Kidney tubule cell (primary cell): ENCODE results near the gene DOCK4.

Experiments used
- DNase-seq: peaks from one replicate; pipeline ENCODE4 v3.0.0-alpha.2; 2018; ENCODE audit warnings: low spot score

The DOCK4 gene

DNA sequence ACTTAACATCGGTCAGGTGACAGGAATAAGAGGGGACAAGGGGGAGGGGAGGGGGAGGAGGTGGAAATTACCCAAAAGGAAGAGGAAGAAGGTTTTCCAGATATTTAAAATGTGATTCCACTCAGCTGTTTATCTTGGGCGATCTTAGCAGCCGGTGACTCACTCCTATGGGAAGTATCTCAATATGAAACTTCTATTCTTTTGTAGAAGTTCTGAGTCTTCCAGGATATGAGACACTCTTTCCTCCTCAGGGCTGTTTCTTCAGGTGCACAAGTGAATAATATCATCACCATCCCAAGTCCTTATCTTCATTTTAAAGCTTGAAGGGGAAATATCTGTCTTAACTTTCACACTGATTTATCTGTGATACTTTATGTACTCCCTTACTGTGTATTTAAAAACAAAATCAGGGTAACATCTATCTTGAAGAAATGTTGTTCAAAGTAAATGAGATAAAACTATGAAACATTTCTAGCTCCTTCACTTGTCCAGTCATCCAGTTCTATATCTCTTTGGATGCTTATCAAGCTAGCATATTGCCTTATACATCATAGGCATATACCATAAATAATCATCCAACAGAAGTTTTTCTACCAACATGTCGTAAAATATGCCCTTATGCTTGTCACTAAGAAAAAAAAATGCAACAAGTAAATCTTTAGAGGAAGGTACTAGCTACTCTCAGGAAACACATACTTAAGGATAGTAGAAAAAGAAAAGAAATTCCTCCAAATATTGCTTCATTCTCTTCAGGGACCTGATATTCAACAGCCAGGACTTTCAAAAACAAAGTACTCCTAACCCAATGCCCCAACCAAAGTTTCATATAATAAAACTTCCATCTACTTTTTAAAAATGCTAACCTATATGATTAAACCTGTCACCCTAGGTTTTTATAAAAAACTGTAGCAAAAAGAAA, 13.7 kb downstream of the DOCK4 start:
- DNase-seq = peak; percentile 81

DNA sequence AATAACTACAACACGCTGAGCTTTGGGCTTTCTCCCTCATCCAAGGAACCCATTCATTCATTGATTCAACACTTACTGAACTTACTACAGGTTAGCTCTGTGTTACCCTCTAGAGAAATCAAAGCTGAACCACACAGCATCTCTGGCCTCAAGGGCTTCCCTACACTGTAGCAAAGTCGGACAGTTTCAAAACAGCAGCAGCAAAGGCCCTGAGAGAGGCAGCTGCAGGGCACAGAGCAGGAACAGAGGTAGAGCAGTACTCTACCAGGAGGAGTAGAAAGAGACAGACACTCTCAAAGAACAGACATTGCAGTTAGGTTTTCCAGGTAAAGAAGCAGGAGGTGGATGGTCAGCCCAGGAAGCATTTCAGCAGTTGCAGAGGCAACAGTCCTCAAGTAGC, 16.1 kb downstream of the DOCK4 start:
- no peak for DNase-seq

DNA sequence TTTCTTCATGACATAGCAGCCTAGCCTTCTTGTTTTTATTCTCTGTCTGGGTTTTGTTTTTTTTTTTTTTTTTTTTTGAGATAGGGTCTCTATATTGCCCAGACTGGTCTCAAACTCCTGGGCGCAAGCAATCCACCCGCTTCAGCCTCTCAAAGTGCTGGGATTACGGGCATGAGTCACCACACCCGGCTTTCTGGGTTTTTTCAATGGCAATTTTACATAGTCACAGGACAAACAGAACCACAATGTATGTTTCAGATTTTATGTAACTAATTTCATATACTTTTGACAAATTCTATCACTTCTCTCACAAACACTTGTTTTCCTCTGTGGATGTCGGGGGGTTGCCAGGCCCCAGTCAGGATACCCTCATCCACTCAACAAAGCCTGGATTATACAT, 16.5 kb downstream of the DOCK4 start:
- DNase-seq = no peak

DNA sequence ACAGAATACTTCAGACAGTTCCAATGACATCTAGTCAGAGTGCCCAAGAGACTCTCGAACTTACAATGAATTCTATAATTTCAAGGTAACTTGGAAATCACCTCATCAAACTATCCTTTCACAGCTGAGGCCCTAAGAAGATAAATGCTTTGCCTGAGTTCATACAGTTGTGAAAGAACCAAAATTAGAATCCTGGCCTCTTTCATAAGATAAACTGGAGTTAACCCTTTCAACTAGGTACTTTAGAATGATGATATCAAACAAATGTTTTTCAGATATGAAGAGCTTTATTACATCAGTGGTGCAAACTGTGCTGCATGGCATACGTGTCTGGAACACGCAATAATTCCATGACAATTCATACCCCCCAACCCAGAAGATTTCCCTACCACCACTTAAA, 17.9 kb downstream of the DOCK4 start:
- no peak for DNase-seq

DNA sequence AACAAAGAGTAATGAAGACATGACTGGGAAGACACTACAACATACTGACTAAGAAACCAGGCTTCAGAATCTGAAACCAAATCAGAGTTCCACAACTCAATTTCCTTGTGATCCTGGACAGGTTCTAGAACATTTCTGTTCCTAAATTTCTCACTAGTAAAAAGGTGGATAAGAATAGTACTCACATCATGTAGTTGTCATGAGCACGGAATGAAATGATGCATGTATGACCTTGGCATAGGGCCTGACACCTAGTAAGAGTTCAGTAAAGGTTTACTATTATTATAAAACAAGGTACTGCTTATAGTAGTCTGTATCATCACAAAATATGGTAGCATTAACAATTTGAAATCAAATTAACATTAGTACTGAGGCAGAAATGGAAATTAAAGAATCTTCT, 19.9 kb downstream of the DOCK4 start:
- DNase-seq = peak; percentile 14

DNA sequence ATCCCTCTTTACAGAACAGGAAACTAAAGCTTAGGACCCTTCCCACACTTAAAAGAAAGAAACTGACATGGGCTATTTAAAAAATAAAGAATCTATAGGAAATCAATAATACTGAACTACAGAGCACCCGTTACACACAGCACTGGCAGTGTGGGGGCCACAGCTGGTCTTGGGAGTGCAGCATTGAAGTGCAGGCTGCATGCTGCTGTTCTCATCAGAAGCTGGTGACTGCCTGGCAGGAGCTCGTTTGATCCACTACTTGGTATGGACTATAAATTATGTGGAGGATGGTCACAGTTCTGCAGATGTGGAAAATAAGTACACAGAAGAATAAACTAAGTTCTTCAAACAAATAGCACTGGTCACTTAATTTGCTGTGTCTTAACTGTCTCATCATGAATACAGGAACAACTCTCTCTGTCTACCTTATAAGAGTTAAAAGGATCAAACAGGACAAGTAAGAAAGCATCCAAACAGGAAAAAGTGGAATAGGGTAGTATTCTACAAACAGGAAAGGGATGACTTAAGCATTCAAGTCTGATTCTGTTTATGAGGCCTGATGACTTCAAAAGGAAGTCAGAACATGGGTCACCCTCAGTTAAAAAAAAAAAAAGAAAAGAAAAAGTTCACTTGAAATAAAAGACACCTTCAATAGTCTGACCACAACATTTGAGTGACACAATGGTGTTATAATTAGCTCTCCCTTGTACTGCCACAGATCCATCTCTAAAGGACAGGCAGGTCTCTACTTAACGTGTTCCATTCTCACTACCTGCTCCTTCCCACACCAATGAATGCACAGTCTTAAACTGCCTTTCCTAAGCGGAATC, 21.0 kb downstream of the DOCK4 start:
- peak; percentile 14 for DNase-seq

DNA sequence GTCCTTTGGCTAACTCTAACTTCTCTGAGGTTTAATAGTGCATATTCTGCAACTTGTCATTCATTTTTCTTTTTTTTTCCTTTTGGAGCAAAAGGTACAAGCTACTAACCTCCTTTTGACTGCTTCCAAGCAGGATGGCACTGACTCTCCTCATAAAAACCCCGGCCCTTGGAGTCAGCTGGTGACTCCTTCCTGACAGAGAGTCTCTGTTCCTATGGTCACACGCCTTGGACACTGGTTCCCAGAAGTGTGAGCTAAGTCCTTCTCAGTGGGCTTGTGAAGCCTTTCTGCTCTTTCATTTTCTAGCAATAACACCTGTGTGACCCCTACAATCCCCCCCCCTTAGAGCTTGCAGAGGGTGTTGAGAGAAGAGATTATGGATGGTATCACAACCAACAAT, 21.7 kb downstream of the DOCK4 start:
- DNase-seq = no peak

DNA sequence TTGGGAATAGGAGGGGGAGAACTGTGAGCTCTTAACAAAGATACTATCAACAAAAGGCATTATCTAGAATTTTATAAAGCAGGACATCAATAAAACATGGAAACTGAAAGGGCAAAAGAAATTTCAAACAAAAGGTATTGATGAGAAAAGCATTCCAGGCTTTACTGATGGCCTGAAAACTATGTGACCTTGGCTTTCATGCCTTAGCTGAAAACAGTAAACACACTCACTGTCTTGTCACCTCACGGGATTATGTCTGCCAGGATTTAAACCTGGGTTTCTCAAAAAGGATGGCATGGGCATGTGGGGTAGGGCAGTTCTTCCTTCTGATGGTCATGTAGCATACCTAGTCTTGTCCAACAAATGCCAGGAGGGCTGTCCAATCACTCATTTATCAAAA, 22.9 kb downstream of the DOCK4 start:
- no peak for DNase-seq

DNA sequence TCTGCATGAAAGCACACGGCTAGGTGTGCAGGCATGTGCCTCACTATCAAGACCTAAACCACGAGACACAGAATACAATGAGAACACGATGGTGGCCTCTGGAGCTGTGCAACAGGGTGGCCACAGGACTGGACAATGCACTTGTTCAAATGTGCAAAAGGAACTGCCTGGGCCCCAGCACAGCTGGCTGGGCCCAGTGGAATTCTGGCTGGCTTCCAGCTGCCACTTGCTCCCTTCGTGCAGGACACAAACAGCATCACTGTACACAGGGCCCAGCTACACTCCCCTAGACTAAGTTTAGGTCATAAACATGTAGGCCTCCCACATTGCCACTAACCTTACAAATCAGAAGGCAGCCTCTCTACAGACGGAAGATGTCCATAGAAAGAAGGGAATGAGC, 23.4 kb downstream of the DOCK4 start:
- DNase-seq = peak; percentile 15

DNA sequence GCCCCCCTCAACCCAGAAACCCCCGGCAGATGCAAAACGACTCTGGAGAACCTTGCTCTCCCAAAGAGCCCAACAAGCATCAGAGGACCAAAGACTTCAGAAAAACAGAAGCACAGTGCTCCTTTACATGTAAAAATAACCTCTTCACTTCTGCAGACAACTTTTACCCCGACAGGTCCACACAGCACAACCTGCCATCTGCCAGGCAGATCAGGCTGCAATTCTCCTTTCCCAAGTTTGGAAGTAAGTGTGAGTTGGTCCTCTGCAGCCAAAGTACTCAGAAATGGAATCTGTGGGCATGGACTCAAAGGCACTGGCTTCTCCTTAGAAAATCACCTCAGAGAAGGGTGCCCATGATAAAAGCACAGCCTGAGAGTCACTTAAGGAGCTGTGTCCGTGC, 26.0 kb downstream of the DOCK4 start:
- no peak for DNase-seq

DNA sequence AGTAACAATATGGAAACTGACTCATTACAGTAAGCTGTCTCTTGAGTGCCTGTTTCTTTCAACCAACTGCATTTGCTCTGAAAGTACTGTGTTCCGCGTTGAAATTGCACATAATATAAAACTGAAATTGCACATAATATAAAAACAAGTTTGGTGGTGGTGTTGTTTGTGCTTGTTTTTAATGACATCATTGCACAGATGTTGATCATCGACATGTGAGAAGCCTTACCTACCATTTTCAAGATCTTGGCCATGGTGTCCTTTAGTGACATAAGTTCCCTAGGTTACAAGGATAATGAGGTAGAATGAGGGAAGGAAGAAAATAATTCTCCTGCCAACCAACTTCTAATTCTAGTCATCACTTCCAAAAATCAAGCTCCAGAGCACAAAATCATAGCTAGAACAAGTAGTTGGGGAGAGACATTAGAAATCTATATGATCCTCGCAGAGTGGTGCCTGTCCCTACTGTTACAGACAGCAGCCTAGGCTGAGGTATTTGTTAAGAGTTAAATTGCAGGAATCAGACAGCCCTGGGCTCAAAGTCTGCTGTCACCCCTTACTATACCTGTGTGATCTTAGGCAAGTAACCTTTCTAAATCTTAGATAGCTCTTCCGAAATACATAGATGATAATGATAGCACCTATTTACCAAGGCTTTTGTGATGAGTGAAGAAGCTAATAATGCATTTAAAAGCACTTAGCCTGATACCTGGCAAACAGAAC, 29.3 kb downstream of the DOCK4 start:
- DNase-seq = no peak

DNA sequence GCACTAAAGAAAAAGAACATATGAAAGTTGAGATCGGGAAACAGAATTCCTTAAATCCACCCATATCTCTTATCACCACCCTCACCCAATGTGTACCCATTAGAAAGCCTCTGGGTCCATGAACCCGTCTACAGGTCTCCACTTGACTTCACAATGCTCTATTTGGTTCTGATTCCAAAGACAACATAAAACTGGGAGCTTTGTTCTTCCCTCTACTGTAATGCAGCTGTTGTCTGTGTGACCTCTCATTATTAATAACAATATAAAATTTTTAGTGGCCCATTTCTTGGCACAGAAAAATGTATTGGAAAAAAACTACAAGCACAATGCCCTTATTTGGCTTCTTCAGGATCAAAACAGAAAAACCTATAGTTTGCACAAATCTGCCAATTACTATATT, 30.0 kb downstream of the DOCK4 start:
- DNase-seq = no peak

DNA sequence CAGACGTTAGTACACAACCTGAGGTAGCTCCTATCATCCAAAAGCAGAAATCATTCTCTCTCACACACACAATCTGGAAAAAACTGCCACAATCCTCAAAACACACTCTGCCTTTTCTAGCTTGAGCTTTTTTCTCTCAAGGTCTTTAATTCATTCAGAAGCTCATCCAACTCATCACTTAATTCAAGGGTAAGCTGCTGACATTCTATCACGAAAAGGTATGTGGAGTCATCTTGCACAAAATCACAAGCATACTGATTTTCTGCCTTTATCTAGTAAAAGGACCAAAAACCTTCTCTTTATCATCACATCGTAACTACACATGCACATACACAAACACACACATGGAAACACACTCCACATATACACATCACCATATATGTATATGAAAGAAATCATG, 32.0 kb downstream of the DOCK4 start:
- no peak for DNase-seq

DNA sequence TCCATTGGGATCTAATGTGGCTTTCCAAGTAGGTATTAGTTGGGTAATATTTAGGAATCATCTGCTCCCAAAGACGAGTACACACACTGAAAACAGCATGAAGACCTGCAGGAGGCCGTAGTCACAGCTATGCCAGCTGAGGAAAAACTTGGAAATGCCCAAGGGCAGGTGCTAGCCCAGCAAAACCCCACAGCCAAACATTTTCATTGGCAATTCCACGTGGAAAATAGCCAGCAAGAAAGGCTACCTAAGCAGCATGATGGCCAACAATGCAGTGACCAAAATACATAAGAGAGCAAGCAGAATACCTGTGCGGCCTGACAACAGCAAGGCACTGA, 32.7 kb downstream of the DOCK4 start:
- no peak for DNase-seq

DNA sequence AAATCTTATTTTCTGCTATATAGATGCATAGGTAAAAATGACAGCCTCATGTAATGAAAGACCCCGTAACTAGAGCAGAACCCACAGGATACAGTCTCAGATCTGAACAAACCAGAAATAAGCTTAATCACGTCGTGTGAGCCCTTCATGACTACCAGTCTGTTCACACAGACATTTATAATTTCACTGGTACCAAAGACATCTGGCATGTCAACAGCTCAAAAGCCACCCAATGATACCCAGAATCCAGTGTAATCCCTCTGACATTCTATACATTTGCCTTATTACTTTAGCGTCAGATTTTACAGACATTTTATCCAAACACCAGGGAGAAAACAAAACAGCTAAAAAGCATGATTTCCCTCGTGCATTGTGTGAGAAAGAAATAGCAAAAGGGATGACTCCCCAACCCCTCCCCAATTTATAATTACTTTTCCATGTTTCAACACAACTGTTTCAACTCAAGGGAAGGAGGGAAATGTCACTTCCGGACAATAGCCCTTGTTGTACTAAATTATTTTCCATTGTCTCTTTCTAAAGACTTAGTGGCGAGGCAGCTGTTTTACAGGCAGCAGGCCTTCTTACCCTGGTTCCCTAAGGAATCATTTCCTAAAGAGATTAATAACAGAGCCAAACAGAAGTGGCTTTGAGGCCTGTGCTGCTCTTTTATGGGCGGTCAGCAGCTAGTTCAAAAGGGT, 33.2 kb downstream of the DOCK4 start:
- DNase-seq = no peak

DNA sequence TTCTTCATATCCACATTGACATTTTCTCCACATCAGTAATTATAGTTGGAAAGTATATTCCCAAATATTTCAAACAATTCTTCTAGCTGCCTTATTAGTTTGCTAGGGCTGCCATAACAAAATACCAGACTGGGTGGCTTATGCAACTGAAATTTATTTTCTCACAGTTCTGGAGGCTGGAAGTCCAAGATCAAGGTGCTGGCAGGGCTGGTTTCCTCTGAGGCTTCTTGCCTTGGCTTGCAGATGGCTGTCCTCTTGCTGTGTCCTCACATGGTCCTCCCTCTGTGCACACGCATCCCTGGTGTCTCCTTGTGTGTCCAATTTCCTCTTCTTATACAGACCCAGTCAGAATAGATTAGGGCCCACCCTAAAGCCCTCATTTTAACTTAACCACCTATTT, 34.5 kb downstream of the DOCK4 start:
- DNase-seq = no peak

DNA sequence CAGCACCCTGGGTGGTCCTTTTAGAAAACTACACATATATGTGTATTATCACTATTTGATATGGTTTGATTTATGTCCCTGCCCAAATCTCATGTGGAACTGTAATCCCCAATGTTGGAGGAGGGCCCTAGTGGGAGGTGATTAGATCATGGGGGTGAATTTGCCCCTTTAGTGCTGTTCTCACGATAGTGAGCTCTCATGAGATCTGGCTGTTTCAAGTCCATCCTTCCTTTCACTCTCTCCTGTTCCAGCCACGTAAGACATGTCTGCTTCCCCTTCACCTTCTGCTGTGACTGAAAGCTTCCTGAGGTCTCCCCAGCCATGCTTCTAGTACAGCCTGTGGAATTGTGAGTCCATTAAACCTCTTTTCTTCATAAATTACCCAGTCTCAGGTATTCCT, 37.3 kb downstream of the DOCK4 start:
- DNase-seq = no peak

DNA sequence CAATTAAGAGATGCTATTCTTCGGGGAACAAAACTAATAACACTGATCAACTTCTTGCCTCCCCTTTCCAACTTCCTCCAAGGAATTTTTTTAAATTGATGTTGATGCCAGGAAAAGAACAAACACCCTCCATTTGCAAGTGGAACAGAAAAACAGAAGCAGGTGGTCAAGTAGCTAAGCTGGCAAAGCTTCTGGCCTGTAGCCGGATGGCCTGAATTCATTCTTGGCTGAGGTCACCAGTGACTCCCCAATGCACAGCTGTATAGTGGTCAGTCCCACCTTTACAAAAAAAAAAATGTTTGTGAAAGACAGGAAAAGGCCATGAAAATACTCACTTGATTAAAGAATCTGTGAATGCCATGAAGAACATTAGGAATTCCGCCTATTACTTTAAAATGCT, 39.1 kb downstream of the DOCK4 start:
- no peak for DNase-seq

DNA sequence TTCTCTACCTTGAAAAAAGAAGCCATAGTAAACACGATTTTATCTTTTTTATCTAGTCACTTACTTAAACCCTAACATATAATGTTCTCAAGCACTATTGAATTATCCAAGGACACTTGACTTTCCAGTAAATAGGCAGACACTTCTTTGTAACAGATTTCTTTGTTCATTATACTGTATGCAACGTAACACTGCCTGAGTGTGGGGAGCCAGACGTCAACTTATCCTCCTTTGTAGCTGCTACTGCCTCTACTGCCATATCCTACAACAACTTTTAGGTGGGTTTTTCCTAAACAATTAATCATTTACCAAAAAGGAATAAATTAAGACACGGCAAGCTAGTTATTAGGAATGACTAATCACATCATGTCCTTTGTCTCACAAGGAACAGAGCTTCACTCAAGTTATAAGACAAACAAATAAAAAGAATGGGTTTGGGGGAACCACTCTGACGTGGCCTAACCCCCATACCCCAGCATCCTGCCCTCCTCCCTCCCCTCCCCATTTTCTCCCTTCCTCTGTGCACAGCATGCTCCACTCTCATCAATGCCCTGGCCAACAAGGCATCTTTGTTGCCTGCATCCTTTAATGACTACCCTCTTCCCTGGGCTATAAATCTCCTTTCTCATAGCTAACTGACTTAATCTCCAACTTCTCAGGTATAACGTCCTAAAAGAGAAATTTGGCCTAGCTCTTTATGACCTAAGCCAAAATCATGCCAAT, 43.3 kb downstream of the DOCK4 start:
- DNase-seq = peak; percentile 80

DNA sequence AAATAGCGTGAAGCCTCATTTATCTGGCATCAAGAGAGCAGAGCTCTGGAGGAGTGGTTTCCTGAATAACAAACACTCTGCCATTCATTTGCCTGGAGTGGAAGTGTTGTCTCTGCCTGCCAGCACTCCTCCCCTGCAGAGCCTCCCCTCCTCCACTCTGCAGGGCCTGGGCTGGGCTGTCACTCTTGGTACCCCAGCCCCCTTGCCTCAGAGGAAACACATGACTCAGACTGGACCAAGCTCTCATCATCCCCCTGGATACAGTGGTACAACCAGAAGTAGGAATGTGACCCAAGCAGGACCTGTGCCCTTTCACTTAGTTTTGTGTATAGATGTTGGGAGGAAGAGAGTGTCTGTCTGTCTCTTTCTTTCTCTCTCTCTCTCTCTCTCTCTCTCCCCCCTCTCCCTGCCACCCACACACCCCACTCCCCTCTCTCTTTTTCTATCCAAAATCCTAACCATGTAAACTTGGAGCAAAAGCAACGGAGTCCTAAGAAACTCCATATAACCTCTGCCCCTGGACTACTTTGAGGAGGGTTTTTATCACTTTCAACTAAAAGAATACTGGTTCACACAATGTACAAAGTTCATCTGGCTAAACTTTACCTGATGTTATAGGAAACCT, 43.9 kb downstream of the DOCK4 start:
- DNase-seq = peak; percentile 97
